GM23338 (cell line): ENCODE data around the gene CHAD. TPM values are rescaled to one million over a fixed set of nuclear protein-coding genes. Genes with fewer than 3 reads are reported as not detected.

ENCODE experiments used
- ATAC-seq: fragments of 200-7000 bp; cut with Tn5 transposase; 3 replicates; pipeline ENCODE4 v1.9.1; 2020
- DNase-seq: peaks from one replicate; pipeline ENCODE4 v3.0.0-alpha.2; 2015; ENCODE audit warnings: low spot score
- H2AFZ ChIP-seq: fragments of 200-600 bp; sonication (generic); 2 replicates; pipeline ENCODE4 v1.8.0; 2016; ENCODE audit warnings: antibody characterized with exemption, mild to moderate bottlenecking, moderate library complexity
- H3F3A ChIP-seq: fragments of 200-600 bp; sonication (generic); replicated peaks from 2 replicates; pipeline ENCODE4 v1.8.0; 2017; ENCODE audit warnings: antibody characterized with exemption, mixed run types, low read depth
- H3K27ac ChIP-seq: fragments of 200-600 bp; sonication (generic); 2 replicates; pipeline ENCODE4 v1.6.1; 2016; ENCODE audit warnings: low read depth
- H3K27me3 ChIP-seq: fragments of 200-600 bp; sonication (generic); 2 replicates; pipeline ENCODE4 v1.8.0; 2016; ENCODE audit warnings: mild to moderate bottlenecking, mixed run types, moderate library complexity; ENCODE audit not compliant: insufficient read depth
- H3K36me3 ChIP-seq: fragments of 200-600 bp; sonication (generic); 2 replicates; pipeline ENCODE4 v1.8.0; 2016; ENCODE audit warnings: mild to moderate bottlenecking; ENCODE audit not compliant: insufficient read depth
- H3K4me1 ChIP-seq: fragments of 200-600 bp; sonication (generic); 2 replicates; pipeline ENCODE4 v1.8.0; 2016; ENCODE audit warnings: mild to moderate bottlenecking, moderate library complexity; ENCODE audit not compliant: insufficient read depth
- H3K4me2 ChIP-seq: fragments of 200-600 bp; sonication (generic); 2 replicates; pipeline ENCODE4 v1.7.1; 2017; ENCODE audit warnings: mixed run types
- H3K4me3 ChIP-seq: fragments of 200-600 bp; sonication (generic); 2 replicates; pipeline ENCODE4 v1.6.1; 2016; ENCODE audit warnings: mixed run types
- H3K79me2 ChIP-seq: fragments of 200-600 bp; sonication (generic); replicated peaks from 2 replicates; pipeline ENCODE4 v1.8.0; 2017; ENCODE audit warnings: mild to moderate bottlenecking; ENCODE audit not compliant: insufficient read depth
- H3K9me2 ChIP-seq: fragments of 200-600 bp; sonication (generic); 2 replicates; pipeline ENCODE4 v1.8.0; 2017; ENCODE audit not compliant: insufficient read depth
- H4K20me1 ChIP-seq: fragments of 200-600 bp; sonication (generic); replicated peaks from 2 replicates; pipeline ENCODE4 v1.8.0; 2017; ENCODE audit warnings: mild to moderate bottlenecking; ENCODE audit not compliant: insufficient read depth
- H3K27ac Mint-ChIP-seq: 2 replicates; pipeline ENCODE4 v1.8.0; 2020; ENCODE audit warnings: inconsistent platforms, mild to moderate bottlenecking, moderate library complexity, mixed read lengths
- H3K27me3 Mint-ChIP-seq: 3 replicates; pipeline ENCODE4 v1.8.0; 2022; ENCODE audit warnings: low read depth, mild to moderate bottlenecking, moderate library complexity, mixed read lengths, inconsistent platforms; ENCODE audit not compliant: insufficient read depth, poor library complexity
- H3K36me3 Mint-ChIP-seq: 3 replicates; pipeline ENCODE4 v1.8.0; 2021; ENCODE audit warnings: low read depth, mild to moderate bottlenecking, inconsistent platforms, moderate library complexity, mixed read lengths
- H3K4me1 Mint-ChIP-seq: 3 replicates; pipeline ENCODE4 v1.8.0; 2020; ENCODE audit warnings: mild to moderate bottlenecking, inconsistent platforms, mixed read lengths
- H3K4me3 Mint-ChIP-seq: 3 replicates; pipeline ENCODE4 v1.8.0; 2021; ENCODE audit warnings: moderate library complexity, mild to moderate bottlenecking, inconsistent platforms, mixed read lengths
- H3K9me3 Mint-ChIP-seq: 3 replicates; pipeline ENCODE4 v1.8.0; 2020; ENCODE audit warnings: moderate library complexity, mild to moderate bottlenecking, inconsistent platforms, mixed read lengths
- CREB1 ChIP-seq: fragments of 250-450 bp; sonication (Bioruptor Pico); IDR thresholded peaks from 2 replicates; pipeline ENCODE4 v1.5.0; 2020; ENCODE audit warnings: low read depth, mild to moderate bottlenecking, moderate library complexity
- ETS1 ChIP-seq: IDR thresholded peaks from 2 replicates; pipeline ENCODE4 v1.6.1; 2016; ENCODE audit warnings: antibody characterized with exemption
- EZH2 ChIP-seq: fragments of 200-600 bp; sonication (generic); IDR thresholded peaks from one replicate; pipeline ENCODE4 v1.8.0; 2017; ENCODE audit warnings: antibody characterized with exemption, mild to moderate bottlenecking, low read depth; ENCODE audit not compliant: unreplicated experiment
- EZH2phosphoT487 ChIP-seq: fragments of 200-600 bp; sonication (generic); IDR thresholded peaks from one replicate; pipeline ENCODE4 v1.8.1; 2018; ENCODE audit warnings: antibody characterized with exemption; ENCODE audit not compliant: unreplicated experiment
- JUNB ChIP-seq: IDR thresholded peaks from one replicate; pipeline ENCODE4 v1.6.1; 2016; ENCODE audit warnings: antibody characterized with exemption; ENCODE audit not compliant: unreplicated experiment
- NANOG ChIP-seq: IDR thresholded peaks from 2 replicates; pipeline ENCODE4 v1.6.1; 2016; ENCODE audit warnings: antibody characterized with exemption, borderline replicate concordance
- POLR2AphosphoS5 ChIP-seq: IDR thresholded peaks from 2 replicates; pipeline ENCODE4 v1.6.1; 2016; ENCODE audit warnings: antibody characterized with exemption, low read depth
- STAT1 ChIP-seq: IDR thresholded peaks from one replicate; pipeline ENCODE4 v1.6.1; 2016; ENCODE audit warnings: antibody characterized with exemption; ENCODE audit not compliant: unreplicated experiment
- ZNF331 ChIP-seq: fragments of 250-450 bp; sonication (Bioruptor Pico); IDR thresholded peaks from 2 replicates; pipeline ENCODE4 v1.5.0; 2020; ENCODE audit warnings: low read depth, mild to moderate bottlenecking, moderate library complexity
- polyA plus RNA-seq: library from polyadenylated mRNA; unstranded; fragments of >200 nt; fragmentation: Nextera tagmentation; extraction: Ambion mirVana; gene quantifications from 2 replicates; pipeline ENCODE4 v1.2.1, GENCODE V29; 2016
- total RNA-seq: library from RNA; depleted of rRNA; stranded (reverse); fragments of >200 nt; shearing (Covaris generic); gene quantifications from 2 replicates; pipeline ENCODE4 v1.2.3, GENCODE V29; 2014
- TF ChIP-seq, protein P1 (sequence below): IDR thresholded peaks from one replicate; pipeline ENCODE4 v1.6.1; 2018; ENCODE audit warnings: antibody characterized with exemption; ENCODE audit not compliant: unreplicated experiment
- TF ChIP-seq, protein P2 (sequence below), 2 experiments: fragments of 200-600 bp in 1 of 2; sonication (generic) in 1 of 2; conservative IDR thresholded peaks; 2 replicates each; pipeline versions ENCODE4 v1.5.1 to v1.6.1; 2016 to 2017; ENCODE audit warnings: antibody characterized with exemption in 2 of 2, low read depth in 2 of 2, mild to moderate bottlenecking in 2 of 2, moderate library complexity in 1 of 2
- TF ChIP-seq, protein P3 (sequence below): fragments of 250-450 bp; sonication (Bioruptor Pico); IDR thresholded peaks from 2 replicates; pipeline ENCODE4 v1.5.0; 2020; ENCODE audit warnings: mild to moderate bottlenecking, moderate library complexity

The CHAD gene
- total and polyA plus RNA-seq, 2 experiments from 2014 or later: 0.18 TPM; not detected in 1

GRCh38 chr17:50464121-50464520 is 4.6 kb downstream of the CHAD start (continued):
- TF ChIP-seq, protein P1, sequence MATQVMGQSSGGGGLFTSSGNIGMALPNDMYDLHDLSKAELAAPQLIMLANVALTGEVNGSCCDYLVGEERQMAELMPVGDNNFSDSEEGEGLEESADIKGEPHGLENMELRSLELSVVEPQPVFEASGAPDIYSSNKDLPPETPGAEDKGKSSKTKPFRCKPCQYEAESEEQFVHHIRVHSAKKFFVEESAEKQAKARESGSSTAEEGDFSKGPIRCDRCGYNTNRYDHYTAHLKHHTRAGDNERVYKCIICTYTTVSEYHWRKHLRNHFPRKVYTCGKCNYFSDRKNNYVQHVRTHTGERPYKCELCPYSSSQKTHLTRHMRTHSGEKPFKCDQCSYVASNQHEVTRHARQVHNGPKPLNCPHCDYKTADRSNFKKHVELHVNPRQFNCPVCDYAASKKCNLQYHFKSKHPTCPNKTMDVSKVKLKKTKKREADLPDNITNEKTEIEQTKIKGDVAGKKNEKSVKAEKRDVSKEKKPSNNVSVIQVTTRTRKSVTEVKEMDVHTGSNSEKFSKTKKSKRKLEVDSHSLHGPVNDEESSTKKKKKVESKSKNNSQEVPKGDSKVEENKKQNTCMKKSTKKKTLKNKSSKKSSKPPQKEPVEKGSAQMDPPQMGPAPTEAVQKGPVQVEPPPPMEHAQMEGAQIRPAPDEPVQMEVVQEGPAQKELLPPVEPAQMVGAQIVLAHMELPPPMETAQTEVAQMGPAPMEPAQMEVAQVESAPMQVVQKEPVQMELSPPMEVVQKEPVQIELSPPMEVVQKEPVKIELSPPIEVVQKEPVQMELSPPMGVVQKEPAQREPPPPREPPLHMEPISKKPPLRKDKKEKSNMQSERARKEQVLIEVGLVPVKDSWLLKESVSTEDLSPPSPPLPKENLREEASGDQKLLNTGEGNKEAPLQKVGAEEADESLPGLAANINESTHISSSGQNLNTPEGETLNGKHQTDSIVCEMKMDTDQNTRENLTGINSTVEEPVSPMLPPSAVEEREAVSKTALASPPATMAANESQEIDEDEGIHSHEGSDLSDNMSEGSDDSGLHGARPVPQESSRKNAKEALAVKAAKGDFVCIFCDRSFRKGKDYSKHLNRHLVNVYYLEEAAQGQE: no peak
- TF ChIP-seq STAT1: no peak
- TF ChIP-seq EZH2phosphoT487: no peak
- TF ChIP-seq NANOG: no peak
- no peak for TF ChIP-seq POLR2AphosphoS5
- TF ChIP-seq EZH2: no peak

DNA sequence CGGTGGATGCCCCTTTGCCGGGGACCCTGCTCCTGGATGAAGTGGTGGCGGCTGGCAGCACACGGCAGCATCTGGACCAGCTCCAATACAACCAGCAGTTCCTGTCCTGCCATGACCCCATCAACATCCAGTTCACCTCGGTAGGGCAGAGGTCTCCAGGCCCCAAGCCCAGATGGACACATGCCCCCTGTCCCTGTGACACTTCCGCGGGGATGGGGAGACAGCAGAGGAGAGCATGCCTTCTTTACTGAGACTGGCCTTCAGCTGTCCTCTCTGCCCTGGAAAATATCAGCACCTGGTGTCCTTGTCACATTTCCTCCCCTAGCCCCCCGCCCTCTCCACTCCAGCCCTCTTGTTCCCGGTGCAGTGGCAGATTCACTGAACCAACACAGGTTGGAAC is 6.2 kb downstream of the CHAD start:
- H3K27ac ChIP-seq: no peak overlapping the region
- H3K9me3 Mint-ChIP-seq: no peaks in the 10 kb centered on the region; the same call in 2 of the 3 replicates
- H3K4me1 ChIP-seq: 0 out of 2 replicates have a peak, but pooled peaks cover 2% of the 10 kb centered on the region
- H3K4me1 Mint-ChIP-seq: peaks cover 6% of the 10 kb centered on the region; the same call in 2 of the 3 replicates
- H3K4me3 ChIP-seq: no peak overlapping the region
- H3K36me3 ChIP-seq: no peaks in the 10 kb centered on the region
- peaks cover 6% of the 10 kb centered on the region for H3K27me3 ChIP-seq
- no peaks in the 10 kb centered on the region for H3K9me2 ChIP-seq
- no peak overlapping the region for H3K27ac Mint-ChIP-seq
- no peak overlapping the region for H2AFZ ChIP-seq
- no peaks in the 10 kb centered on the region for H3K79me2 ChIP-seq
- ATAC-seq (no peak), DNase-seq (no peak)
- no peak overlapping the region for H3K4me2 ChIP-seq
- H4K20me1 ChIP-seq: no peaks in the 10 kb centered on the region
- H3K4me3 Mint-ChIP-seq: no peak overlapping the region
- no peaks in the 10 kb centered on the region; the same call in 2 of the 3 replicates for H3K36me3 Mint-ChIP-seq
- H3F3A ChIP-seq: no peaks in the 10 kb centered on the region
- H3K27me3 Mint-ChIP-seq: peaks cover 10% of the 10 kb centered on the region
- TF ChIP-seq JUNB (no peak), ZNF331 (CRISPR knock-in tag) (no peak), CREB1 (CRISPR knock-in tag) (no peak), ETS1 (no peak)
- TF ChIP-seq, protein P2, sequence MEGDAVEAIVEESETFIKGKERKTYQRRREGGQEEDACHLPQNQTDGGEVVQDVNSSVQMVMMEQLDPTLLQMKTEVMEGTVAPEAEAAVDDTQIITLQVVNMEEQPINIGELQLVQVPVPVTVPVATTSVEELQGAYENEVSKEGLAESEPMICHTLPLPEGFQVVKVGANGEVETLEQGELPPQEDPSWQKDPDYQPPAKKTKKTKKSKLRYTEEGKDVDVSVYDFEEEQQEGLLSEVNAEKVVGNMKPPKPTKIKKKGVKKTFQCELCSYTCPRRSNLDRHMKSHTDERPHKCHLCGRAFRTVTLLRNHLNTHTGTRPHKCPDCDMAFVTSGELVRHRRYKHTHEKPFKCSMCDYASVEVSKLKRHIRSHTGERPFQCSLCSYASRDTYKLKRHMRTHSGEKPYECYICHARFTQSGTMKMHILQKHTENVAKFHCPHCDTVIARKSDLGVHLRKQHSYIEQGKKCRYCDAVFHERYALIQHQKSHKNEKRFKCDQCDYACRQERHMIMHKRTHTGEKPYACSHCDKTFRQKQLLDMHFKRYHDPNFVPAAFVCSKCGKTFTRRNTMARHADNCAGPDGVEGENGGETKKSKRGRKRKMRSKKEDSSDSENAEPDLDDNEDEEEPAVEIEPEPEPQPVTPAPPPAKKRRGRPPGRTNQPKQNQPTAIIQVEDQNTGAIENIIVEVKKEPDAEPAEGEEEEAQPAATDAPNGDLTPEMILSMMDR (conservative IDR thresholded peaks at IDR 0.05; ENCODE audit: low read depth in 2 of 2): no peak
- TF ChIP-seq, protein P3, sequence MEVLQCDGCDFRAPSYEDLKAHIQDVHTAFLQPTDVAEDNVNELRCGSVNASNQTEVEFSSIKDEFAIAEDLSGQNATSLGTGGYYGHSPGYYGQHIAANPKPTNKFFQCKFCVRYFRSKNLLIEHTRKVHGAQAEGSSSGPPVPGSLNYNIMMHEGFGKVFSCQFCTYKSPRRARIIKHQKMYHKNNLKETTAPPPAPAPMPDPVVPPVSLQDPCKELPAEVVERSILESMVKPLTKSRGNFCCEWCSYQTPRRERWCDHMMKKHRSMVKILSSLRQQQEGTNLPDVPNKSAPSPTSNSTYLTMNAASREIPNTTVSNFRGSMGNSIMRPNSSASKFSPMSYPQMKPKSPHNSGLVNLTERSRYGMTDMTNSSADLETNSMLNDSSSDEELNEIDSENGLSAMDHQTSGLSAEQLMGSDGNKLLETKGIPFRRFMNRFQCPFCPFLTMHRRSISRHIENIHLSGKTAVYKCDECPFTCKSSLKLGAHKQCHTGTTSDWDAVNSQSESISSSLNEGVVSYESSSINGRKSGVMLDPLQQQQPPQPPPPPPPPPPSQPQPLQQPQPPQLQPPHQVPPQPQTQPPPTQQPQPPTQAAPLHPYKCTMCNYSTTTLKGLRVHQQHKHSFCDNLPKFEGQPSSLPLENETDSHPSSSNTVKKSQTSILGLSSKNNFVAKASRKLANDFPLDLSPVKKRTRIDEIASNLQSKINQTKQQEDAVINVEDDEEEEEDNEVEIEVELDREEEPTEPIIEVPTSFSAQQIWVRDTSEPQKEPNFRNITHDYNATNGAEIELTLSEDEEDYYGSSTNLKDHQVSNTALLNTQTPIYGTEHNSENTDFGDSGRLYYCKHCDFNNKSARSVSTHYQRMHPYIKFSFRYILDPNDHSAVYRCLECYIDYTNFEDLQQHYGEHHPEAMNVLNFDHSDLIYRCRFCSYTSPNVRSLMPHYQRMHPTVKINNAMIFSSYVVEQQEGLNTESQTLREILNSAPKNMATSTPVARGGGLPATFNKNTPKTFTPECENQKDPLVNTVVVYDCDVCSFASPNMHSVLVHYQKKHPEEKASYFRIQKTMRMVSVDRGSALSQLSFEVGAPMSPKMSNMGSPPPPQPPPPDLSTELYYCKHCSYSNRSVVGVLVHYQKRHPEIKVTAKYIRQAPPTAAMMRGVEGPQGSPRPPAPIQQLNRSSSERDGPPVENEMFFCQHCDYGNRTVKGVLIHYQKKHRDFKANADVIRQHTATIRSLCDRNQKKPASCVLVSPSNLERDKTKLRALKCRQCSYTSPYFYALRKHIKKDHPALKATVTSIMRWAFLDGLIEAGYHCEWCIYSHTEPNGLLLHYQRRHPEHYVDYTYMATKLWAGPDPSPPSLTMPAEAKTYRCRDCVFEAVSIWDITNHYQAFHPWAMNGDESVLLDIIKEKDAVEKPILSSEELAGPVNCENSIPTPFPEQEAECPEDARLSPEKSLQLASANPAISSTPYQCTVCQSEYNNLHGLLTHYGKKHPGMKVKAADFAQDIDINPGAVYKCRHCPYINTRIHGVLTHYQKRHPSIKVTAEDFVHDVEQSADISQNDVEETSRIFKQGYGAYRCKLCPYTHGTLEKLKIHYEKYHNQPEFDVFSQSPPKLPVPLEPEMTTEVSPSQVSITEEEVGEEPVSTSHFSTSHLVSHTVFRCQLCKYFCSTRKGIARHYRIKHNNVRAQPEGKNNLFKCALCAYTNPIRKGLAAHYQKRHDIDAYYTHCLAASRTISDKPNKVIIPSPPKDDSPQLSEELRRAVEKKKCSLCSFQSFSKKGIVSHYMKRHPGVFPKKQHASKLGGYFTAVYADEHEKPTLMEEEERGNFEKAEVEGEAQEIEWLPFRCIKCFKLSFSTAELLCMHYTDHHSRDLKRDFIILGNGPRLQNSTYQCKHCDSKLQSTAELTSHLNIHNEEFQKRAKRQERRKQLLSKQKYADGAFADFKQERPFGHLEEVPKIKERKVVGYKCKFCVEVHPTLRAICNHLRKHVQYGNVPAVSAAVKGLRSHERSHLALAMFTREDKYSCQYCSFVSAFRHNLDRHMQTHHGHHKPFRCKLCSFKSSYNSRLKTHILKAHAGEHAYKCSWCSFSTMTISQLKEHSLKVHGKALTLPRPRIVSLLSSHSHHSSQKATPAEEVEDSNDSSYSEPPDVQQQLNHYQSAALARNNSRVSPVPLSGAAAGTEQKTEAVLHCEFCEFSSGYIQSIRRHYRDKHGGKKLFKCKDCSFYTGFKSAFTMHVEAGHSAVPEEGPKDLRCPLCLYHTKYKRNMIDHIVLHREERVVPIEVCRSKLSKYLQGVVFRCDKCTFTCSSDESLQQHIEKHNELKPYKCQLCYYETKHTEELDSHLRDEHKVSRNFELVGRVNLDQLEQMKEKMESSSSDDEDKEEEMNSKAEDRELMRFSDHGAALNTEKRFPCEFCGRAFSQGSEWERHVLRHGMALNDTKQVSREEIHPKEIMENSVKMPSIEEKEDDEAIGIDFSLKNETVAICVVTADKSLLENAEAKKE (CRISPR knock-in tag): no peak
